Jurkat, Clone E6-1 (cell line): ENCODE results near the gene FAM186B.

Source experiments
- DNase-seq: peaks from one replicate; pipeline ENCODE4 v3.0.0-alpha.2; 2011; ENCODE audit warnings: low read depth, low spot score
- H3K4me3 ChIP-seq: 2 replicates; pipeline ENCODE4 v1.5.1; 2011; ENCODE audit warnings: mild to moderate bottlenecking, low read length, control low read depth, moderate library complexity

Gene FAM186B

GRCh38 chr12:49580572-49581535 is 24.6 kb downstream of the FAM186B start:
- H3K4me3 ChIP-seq, result no peak overlapping the region
- DNase-seq, result no peak

DNA sequence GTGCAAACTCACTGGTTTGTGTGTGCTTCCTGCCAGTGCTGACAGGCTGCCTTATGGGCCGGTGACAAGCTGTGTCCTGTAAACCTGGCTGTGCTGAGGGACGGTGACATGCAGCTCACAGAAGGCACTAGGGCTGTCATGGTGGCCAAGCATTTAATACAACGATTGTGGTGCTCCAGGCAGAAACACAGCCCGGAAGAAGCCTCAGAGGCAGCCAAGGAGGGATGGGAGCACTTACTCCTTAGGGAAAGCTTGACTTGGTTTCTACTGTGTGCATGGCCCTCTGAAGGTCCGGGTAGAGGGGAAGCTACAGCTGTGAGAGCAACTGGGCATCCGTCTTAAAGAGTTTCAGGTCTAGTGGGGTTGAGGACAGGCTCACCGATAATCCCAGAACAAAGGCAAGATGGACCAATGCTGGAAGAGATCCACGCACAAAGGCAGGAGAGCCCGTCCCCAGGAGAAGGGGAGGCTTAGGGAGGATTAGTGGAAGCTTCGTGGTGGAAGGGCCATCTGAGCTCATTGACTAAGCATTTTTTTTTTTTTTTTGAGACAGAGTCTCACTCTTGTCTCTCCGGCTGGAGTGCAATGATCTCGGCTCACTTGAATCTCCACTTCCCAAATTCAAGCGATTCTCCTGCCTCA is 26.8 kb downstream of the FAM186B start:
- no peak for DNase-seq
- no peak overlapping the region for H3K4me3 ChIP-seq

DNA sequence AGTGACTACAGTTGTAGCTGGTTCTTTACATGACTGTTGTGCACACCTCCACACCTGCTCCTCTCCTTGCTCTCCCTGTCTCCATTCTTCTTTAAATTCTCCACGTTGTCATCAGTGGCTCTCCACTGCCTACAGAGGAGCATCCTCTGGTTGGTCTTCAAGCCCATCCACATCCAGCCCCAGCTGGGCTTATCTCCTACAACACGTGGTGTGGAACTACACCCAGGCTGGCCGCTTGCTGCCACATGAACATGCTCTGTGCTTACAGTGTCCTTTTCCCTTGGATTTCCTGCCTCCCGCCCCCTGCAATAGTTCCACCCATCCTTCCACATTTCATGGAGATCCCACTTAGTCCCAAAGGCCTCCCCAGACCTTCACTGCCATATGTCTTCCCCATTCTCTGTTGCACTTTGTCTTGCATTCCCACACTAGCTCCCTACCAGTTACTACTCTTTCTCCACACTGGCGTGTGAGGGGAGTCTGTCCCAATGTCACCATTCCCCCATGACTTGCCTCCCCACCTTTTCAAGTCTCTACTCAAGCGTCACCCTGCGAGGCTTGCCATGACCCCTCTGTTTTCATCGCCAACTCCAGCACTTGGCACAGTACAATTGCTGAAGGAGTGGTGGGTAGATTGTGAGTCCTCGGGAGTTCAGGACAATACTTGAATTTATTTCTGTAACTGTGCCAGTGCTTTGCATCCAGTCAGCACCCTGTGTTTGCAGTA is 27.7 kb downstream of the FAM186B start:
- H3K4me3 ChIP-seq, result no peak overlapping the region
- no peak for DNase-seq

- DNase-seq, result no peak
- H3K4me3 ChIP-seq, result peak overlapping the region; percentile 62
Observed at GRCh38 chr12:49568442-49569162, 36.8 kb downstream of the FAM186B start.

GRCh38 chr12:49567611-49568441 is 37.6 kb downstream of the FAM186B start, which contains the start of gene MCRS1:
Gene MCRS1, minus strand, starts transcription at chr12:49568142. Its CDS starts 1,411 bp downstream, at chr12:49566731.
- peak within 1 kb of the TSS; percentile 62 for H3K4me3 ChIP-seq
- peak; percentile 93 for DNase-seq

- peak overlapping the region; percentile 62 for H3K4me3 ChIP-seq
- DNase-seq, result no peak
Observed at GRCh38 chr12:49567302-49567610, 38.2 kb downstream of the FAM186B start.

GRCh38 chr12:49566361-49566760 is 39.1 kb downstream of the FAM186B start:
- H3K4me3 ChIP-seq, result no peak overlapping the region
- DNase-seq, result no peak

GRCh38 chr12:49565406-49566265 is 39.8 kb downstream of the FAM186B start:
- no peak for DNase-seq
- H3K4me3 ChIP-seq, result no peak overlapping the region

GRCh38 chr12:49564686-49565405 is 40.6 kb downstream of the FAM186B start:
- no peak overlapping the region for H3K4me3 ChIP-seq
- peak; percentile 32 for DNase-seq

DNA sequence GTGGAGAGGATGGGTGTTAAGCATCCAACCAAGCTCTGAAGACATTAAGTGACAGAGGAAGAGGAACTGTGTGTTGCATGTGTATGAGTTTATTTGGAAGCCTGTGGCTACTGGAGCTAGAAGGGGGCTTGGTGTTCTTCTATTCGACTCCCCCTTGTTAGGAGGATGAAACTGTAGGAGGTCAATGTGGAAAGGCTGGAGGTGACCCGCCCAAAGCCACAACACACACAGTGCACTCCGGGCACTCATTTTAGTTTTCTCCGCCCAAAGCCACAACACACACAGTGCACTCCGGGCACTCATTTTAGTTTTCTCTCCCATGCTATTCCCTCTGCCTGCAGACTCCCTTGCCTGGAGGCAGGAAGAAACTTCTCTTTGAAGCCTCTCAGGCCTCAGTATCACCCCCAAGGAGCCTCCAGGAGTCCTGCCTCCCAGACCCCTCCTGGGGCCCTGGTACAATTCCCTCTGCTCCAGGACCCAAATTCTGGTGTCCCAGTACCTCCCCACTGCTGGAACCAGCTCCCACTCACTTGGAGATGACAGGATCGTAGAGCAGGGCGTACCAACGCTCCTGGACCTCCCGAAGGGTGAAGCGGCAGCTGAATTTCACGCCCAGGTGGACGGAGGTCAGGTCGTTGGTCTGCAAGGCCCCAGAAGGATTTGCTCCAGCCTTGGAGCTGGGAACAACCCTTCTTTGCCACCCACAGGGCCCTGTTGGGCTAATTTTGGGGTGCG is 41.3 kb downstream of the FAM186B start:
- H3K4me3 ChIP-seq, result no peak overlapping the region
- DNase-seq, result no peak

DNA sequence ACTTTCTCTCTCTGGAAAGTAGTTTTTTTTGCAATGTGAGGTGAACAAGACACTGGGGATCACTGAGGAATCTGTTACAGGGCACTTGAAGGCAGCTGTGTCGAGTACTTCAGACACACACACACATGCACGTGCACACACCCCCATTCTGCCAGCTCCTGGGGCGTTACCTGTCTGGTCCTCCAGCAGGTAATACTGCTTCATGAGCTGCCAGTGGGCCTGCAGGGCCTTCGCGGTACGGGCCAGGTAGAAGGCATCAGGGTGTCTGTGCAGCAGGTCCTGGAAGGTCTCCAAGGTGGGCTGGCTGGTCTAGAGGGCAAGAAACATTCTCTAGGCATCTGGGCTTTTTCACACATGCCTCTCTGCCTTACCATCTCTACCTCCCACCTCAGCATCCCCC is 42.6 kb downstream of the FAM186B start:
- H3K4me3 ChIP-seq, result no peak overlapping the region
- DNase-seq, result no peak

DNA sequence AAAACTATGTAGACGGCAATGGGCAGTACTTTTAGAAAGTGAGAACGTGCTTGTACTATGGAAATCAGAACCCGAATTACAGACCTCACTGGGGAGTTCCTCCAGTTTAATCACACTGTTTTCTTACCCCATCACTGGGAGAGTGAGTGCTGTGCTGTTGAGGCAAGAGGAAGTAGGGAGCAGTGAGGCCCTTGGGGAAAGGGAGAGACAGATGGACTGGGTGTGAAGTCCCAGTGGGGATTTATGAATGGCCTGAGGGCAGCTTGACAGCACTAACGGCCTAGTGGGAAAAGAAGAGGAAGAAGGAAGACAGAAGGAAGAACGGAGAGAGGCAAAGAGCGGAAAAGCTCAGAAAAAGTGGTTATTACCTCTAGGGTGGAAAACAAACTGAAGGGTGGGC is 43.2 kb downstream of the FAM186B start:
- H3K4me3 ChIP-seq, result no peak overlapping the region
- DNase-seq, result no peak

- no peak for DNase-seq
- no peak overlapping the region for H3K4me3 ChIP-seq
Observed at GRCh38 chr12:49560695-49561094, 44.7 kb downstream of the FAM186B start.

DNA sequence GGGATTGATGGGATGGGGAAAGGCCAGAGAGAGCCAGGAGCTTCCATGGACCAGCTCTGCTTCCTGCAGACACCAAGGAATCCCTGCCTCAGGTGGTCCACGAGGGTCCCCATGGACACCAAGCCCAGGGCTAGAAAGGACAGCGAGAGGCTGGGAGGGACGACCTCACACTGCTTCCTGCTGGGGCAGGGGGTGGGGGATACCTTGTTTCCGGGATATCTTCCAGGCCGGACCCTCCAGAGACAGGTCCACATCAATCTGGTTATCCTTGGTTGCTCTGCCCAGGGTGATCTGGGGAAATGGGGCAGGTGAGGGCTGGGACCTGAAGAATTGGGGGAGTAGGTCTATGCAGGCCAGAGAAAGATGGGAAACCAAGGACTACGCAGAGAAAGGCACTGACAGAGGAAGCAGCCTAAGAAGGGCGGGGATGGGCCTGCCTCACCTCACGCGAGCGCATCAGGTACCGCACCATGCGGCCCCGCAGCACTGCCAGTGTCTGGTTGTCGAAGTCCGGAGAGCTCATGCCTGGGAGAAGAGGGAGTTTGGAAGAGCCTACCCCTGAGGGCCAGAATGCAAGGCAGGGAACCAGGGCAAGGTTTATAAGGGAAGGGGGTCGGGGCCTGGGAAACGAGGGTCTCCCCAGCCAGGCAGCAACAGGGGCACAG is 46.3 kb downstream of the FAM186B start:
- H3K4me3 ChIP-seq, result no peak overlapping the region
- no peak for DNase-seq

DNA sequence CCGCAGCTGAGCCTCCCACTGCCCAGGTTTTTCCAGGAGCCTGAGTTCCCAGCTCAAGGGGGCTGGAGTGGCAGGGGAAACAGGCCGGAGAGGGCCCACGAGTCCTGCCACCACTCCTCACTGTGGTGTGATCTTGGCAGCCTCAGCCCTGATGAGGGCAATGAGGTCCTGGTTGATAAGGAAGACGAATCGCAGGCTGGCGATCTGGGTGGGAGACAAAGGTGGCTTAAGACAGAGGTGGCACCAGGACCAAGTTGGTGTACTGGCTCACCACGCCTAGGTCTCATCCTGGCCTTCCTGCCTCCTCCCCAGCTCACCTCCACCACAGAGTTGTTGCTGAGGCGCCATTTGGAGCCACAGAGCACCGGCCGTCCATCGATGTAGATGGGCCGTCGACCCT is 46.9 kb downstream of the FAM186B start:
- DNase-seq, result no peak
- H3K4me3 ChIP-seq, result no peak overlapping the region

- no peak overlapping the region for H3K4me3 ChIP-seq
- DNase-seq, result no peak
Observed at GRCh38 chr12:49557917-49558215, 47.6 kb downstream of the FAM186B start.
